Activated effector memory CD4-positive, alpha-beta T cell treated with Interleukin-2 at 50 U/mL for 16 hours (primary cell): ENCODE measurements around the gene MTAP.
A peak's percentile ranks its signal among the peaks of the same experiment; 100 is the strongest.

ENCODE experiments used
- DNase-seq: peaks from one replicate; pipeline ENCODE4 v3.0.0-alpha.2; 2020

The MTAP gene

GRCh38 chr9:21806644-21807043, 4.2 kb downstream of the MTAP start:
- DNase-seq: no peak

- DNase-seq: no peak
Measured at GRCh38 chr9:21810388-21810787, 8.0 kb downstream of the MTAP start.

GRCh38 chr9:21810881-21811280, 8.4 kb downstream of the MTAP start:
- no peak for DNase-seq

GRCh38 chr9:21811914-21812313, 9.5 kb downstream of the MTAP start:
- DNase-seq: no peak

GRCh38 chr9:21812415-21812814, 10.0 kb downstream of the MTAP start:
- no peak for DNase-seq

GRCh38 chr9:21812946-21813568, 10.6 kb downstream of the MTAP start:
- peak; percentile 55 for DNase-seq

- DNase-seq: peak; percentile 29
Measured at GRCh38 chr9:21813575-21814473, 11.4 kb downstream of the MTAP start.

- DNase-seq: no peak
Measured at GRCh38 chr9:21815643-21816042, 13.2 kb downstream of the MTAP start.

- no peak for DNase-seq
Measured at GRCh38 chr9:21817176-21817575, 14.7 kb downstream of the MTAP start.

GRCh38 chr9:21825637-21826036, 23.2 kb downstream of the MTAP start:
- DNase-seq: no peak

- no peak for DNase-seq
Measured at GRCh38 chr9:21828853-21829410, 26.5 kb downstream of the MTAP start.

GRCh38 chr9:21830589-21830988, 28.2 kb downstream of the MTAP start:
- DNase-seq: no peak

- DNase-seq: no peak
Measured at GRCh38 chr9:21831841-21832509, 29.5 kb downstream of the MTAP start.

- DNase-seq: no peak
Measured at GRCh38 chr9:21833090-21833801, 30.8 kb downstream of the MTAP start.

GRCh38 chr9:21835121-21835520, 32.7 kb downstream of the MTAP start:
- DNase-seq: no peak

GRCh38 chr9:21836437-21837161, 34.2 kb downstream of the MTAP start:
- DNase-seq: no peak

- DNase-seq: no peak
Measured at GRCh38 chr9:21837501-21837900, 35.1 kb downstream of the MTAP start.

- DNase-seq: no peak
Measured at GRCh38 chr9:21840647-21841046, 38.2 kb downstream of the MTAP start.

- DNase-seq: no peak
Measured at GRCh38 chr9:21841133-21841532, 38.7 kb downstream of the MTAP start.

- no peak for DNase-seq
Measured at GRCh38 chr9:21848615-21849014, 46.2 kb downstream of the MTAP start.

- DNase-seq: no peak
Measured at GRCh38 chr9:21852754-21853153, 50.3 kb downstream of the MTAP start.

- no peak for DNase-seq
Measured at GRCh38 chr9:21853414-21853813, 51.0 kb downstream of the MTAP start.
